ENCODE measurements around the gene JAG2. TPM values are rescaled to one million over a fixed set of nuclear protein-coding genes. Genes with fewer than 3 reads are reported as not detected.

The JAG2 gene
- total RNA-seq, 2 experiments from 2014 or later = 0.66 to 1.3 TPM

DNA sequence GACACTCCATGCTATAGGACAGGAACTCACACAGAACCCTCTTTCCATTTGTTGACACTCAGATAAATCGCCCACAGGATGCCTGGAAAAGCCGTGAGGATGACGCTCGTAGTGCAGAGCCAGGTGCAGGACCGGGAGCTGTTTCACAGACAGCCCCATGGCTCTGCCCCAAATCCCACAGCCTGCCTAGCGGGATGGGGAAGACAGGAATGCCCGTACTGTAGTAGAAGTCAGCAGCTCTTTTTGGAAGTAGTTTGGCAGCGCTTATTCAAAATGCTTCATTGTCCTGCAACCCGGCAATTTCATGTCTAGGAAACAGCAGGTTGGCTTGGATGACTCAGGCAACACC is 41.6 kb downstream of the JAG2 start:
- CTCF ChIA-PET = no interaction called here
- H3K4me3 Mint-ChIP-seq = no peak overlapping the region
- H3K27me3 Mint-ChIP-seq = peaks cover 37% of the 10 kb centered on the region
- intact Hi-C loops (cut with DNase I, micrococcal nuclease) = no loop called here
- peaks cover 7% of the 10 kb centered on the region for H3K4me1 Mint-ChIP-seq (ENCODE audit: low read depth)
- peaks cover 16 to 17% of the 10 kb centered on the region in 2 experiments for H3K9me3 ChIP-seq (ENCODE audit: control insufficient read depth in 1 of 2, insufficient read depth in 1 of 2, low read length in 2 of 2)
- no peak for ATAC-seq (ENCODE audit: poor library complexity)
- no peak overlapping the region for H3K27ac ChIP-seq (ENCODE audit: low read depth in 1 of 2, low read length in 2 of 2)
- peaks cover 0 to 3% of the 10 kb centered on the region in 2 experiments for H3K27me3 ChIP-seq (ENCODE audit: control insufficient read depth in 1 of 2, insufficient read depth in 2 of 2, low read length in 2 of 2)
- no peaks in the 10 kb centered on the region for H3K36me3 ChIP-seq (ENCODE audit: insufficient read depth, low read length)
- H3K9me3 Mint-ChIP-seq = no peaks in the 10 kb centered on the region
- no peak overlapping the region for H3K27ac Mint-ChIP-seq
- no peaks in the 10 kb centered on the region for H3K36me3 Mint-ChIP-seq (ENCODE audit: low read depth)
- peaks cover 9% of the 10 kb centered on the region for H3K4me1 ChIP-seq (ENCODE audit: insufficient read depth, low read length)
- TF ChIP-seq, protein P1, sequence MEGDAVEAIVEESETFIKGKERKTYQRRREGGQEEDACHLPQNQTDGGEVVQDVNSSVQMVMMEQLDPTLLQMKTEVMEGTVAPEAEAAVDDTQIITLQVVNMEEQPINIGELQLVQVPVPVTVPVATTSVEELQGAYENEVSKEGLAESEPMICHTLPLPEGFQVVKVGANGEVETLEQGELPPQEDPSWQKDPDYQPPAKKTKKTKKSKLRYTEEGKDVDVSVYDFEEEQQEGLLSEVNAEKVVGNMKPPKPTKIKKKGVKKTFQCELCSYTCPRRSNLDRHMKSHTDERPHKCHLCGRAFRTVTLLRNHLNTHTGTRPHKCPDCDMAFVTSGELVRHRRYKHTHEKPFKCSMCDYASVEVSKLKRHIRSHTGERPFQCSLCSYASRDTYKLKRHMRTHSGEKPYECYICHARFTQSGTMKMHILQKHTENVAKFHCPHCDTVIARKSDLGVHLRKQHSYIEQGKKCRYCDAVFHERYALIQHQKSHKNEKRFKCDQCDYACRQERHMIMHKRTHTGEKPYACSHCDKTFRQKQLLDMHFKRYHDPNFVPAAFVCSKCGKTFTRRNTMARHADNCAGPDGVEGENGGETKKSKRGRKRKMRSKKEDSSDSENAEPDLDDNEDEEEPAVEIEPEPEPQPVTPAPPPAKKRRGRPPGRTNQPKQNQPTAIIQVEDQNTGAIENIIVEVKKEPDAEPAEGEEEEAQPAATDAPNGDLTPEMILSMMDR (IDR thresholded peaks at IDR 0.05) = no peak
- DNase-seq = no peak
- no peak overlapping the region for H3K4me3 ChIP-seq (ENCODE audit: low read length)
- POLR2A ChIA-PET = no interaction called here

DNA sequence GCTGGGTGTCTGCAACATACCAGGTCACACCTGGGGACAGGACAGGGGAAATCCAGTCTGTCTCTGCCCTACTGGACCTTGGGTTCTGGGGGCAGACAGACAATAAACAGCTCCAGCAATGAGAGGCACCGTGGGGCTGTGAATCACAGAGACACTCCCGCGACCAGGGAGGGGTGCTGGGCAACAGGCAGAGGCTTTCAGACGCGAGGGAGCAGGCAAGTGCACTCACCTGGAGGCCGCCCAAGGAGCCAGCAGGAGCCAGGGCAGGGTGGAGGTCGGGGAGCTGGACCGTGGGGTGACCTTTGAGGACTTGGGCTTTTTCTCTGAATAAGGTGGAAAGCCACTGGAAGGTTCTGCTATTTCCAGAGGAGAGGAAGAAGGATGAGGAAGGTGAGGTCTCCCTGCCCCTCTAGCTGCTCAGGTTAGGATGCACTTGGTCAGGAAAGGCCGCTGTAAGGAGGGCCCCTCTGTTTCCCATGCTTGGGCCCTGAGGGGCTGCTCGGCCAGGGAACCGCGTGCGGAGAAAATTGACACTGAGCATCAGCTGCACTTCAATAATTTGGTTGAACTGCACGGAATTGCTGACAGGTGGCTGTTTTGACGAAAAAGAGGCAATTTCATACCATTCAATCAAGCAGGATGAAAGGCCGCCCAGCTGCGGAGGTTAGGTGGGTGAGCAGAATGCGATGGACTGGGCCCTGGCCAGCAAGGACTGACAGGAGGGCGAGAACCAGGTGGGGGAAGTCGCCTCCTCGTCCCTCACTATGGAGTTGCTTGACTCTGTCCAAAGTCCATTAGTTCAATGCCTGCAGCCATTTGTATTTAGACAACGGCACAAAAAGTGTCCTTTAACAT is 42.2 kb downstream of the JAG2 start:
- Mint-ChIP-seq H3K4me1 (ENCODE audit: low read depth) (peaks cover 7% of the 10 kb centered on the region), H3K27ac (no peak overlapping the region), H3K9me3 (no peaks in the 10 kb centered on the region), H3K36me3 (ENCODE audit: low read depth) (no peaks in the 10 kb centered on the region), H3K4me3 (no peak overlapping the region), H3K27me3 (peaks cover 39% of the 10 kb centered on the region)
- Histone ChIP-seq H3K4me3 (ENCODE audit: low read length) (no peak overlapping the region), H3K27me3 (ENCODE audit: control insufficient read depth in 1 of 2, insufficient read depth in 2 of 2, low read length in 2 of 2) (peaks cover 0 to 2% of the 10 kb centered on the region in 2 experiments), H3K27ac (ENCODE audit: low read depth in 1 of 2, low read length in 2 of 2) (no peak overlapping the region), H3K36me3 (ENCODE audit: insufficient read depth, low read length) (no peaks in the 10 kb centered on the region), H3K9me3 (ENCODE audit: control insufficient read depth in 1 of 2, insufficient read depth in 1 of 2, low read length in 2 of 2) (peaks cover 12 to 17% of the 10 kb centered on the region in 2 experiments), H3K4me1 (ENCODE audit: insufficient read depth, low read length) (peaks cover 9% of the 10 kb centered on the region)
- ChIA-PET POLR2A (no interaction called here), CTCF (no interaction called here)
- no peak for ATAC-seq (ENCODE audit: poor library complexity)
- TF ChIP-seq, protein P1 (IDR thresholded peaks at IDR 0.05) = no peak
- no peak for DNase-seq
- intact Hi-C loops (cut with DNase I, micrococcal nuclease) = no loop called here

DNA sequence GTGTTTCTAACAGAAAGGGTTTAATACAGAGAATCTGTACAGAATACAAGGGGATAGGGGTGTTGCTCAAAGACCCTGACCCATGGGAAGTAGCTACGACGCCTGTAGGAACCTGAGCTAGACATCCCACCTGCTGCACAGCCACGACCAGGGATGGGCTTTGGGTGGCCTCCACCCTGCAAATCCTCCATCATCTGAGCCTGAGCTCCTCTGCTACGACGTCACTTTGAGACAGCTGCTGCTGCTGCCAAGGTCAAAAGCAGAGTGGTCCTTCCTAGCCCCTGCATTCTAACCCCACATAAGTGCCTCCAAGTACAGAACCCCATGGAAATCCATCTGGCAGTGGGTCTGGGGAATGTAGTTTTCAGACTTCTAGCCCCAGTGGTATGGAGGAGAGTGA is 43.8 kb downstream of the JAG2 start:
- TF ChIP-seq, protein P1 (IDR thresholded peaks at IDR 0.05) = no peak
- peaks cover 9% of the 10 kb centered on the region for H3K4me1 ChIP-seq (ENCODE audit: insufficient read depth, low read length)
- no peaks in the 10 kb centered on the region for H3K36me3 ChIP-seq (ENCODE audit: insufficient read depth, low read length)
- Mint-ChIP-seq H3K4me3 (no peak overlapping the region), H3K27ac (no peak overlapping the region), H3K4me1 (ENCODE audit: low read depth) (peaks cover 7% of the 10 kb centered on the region), H3K9me3 (peaks cover 4% of the 10 kb centered on the region), H3K27me3 (peaks cover 51% of the 10 kb centered on the region), H3K36me3 (ENCODE audit: low read depth) (no peaks in the 10 kb centered on the region)
- ATAC-seq (ENCODE audit: poor library complexity) (no peak), DNase-seq (no peak)
- H3K27ac ChIP-seq (ENCODE audit: low read depth in 1 of 2, low read length in 2 of 2) = no peak overlapping the region
- intact Hi-C loops (cut with DNase I, micrococcal nuclease) = no loop called here
- peaks cover 0 to 6% of the 10 kb centered on the region in 2 experiments for H3K27me3 ChIP-seq (ENCODE audit: control insufficient read depth in 1 of 2, insufficient read depth in 2 of 2, low read length in 2 of 2)
- POLR2A ChIA-PET = no interaction called here
- CTCF ChIA-PET = no interaction called here
- peaks cover 0 to 15% of the 10 kb centered on the region in 2 experiments for H3K9me3 ChIP-seq (ENCODE audit: control insufficient read depth in 1 of 2, insufficient read depth in 1 of 2, low read length in 2 of 2)
- H3K4me3 ChIP-seq (ENCODE audit: low read length) = no peak overlapping the region

Measured in CD4-positive, alpha-beta T cell (primary cell).